GM12892 (cell line): ENCODE data around the gene BRINP2.
A peak's percentile ranks its signal among the peaks of the same experiment; 100 is the strongest.

Experiments used
- DNase-seq: peaks from one replicate; pipeline ENCODE4 v3.0.0; 2011; ENCODE audit not compliant: insufficient read length
- FAIRE-seq: peaks from 2 replicates; lab custom pipeline; 2011; peaks lifted over from hg19 to GRCh38; lab: Jason Lieb, UNC
- POLR2A ChIP-seq: IDR thresholded peaks from 2 replicates; pipeline ENCODE4 v1.6.1; 2011; ENCODE audit warnings: low read depth, low read length, control low read depth
- POLR2AphosphoS5 ChIP-seq: IDR thresholded peaks from 2 replicates; pipeline ENCODE4 v1.6.1; 2011; ENCODE audit warnings: low read depth, low read length, control low read depth
- TAF1 ChIP-seq: IDR thresholded peaks from 2 replicates; pipeline ENCODE4 v1.6.1; 2011; ENCODE audit warnings: low read depth, mild to moderate bottlenecking, control low read depth, low read length, borderline replicate concordance

BRINP2 gene

DNA sequence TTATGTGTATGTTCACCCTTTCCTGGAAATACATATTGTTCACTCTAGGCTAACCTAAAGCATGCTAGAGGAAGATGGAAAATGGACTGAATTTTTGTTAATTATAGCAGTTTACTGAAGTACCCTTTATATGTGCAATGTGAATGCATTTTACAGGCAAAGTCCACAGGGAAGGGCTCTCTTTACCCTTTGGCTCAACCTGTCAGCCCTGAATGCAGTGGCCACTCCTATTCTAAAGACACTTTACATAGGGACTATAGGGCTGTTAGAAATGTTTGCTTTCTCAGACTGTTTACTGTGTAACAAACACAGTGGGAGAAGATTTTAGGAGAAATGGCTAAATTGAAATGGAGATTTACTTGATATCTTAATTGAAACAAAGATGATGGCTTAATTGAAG, 78.5 kb downstream of the BRINP2 start:
- FAIRE-seq (no peak), DNase-seq (no peak)
- no peak for TF ChIP-seq POLR2AphosphoS5
- no peak for TF ChIP-seq POLR2A
- TF ChIP-seq TAF1, result no peak

GRCh38 chr1:177252877-177253276, 82.1 kb downstream of the BRINP2 start:
- DNase-seq (no peak), FAIRE-seq (no peak)
- TF ChIP-seq TAF1 (no peak), POLR2A (no peak), POLR2AphosphoS5 (no peak)

DNA sequence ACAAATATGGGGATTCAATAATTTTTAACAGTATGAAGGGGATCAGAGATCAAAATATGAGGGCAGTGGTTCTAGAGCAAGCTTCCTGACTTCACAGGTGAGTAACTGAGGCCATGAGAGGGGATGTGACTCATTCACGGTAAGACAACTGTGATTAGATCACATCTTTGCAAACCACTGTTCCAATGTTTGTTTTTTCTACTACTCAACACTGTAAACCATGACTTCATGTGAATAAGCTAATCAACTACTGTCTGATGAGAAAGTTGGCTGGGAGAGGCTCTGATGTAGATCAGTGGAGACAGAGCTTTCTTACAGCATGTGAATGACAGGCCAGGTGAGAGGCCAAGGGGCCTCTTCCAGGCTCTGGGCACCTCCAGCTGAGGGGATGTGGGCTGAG, 84.7 kb downstream of the BRINP2 start:
- no peak for DNase-seq
- no peak for FAIRE-seq

GRCh38 chr1:177256153-177257075, 85.7 kb downstream of the BRINP2 start:
- TF ChIP-seq TAF1, result no peak
- FAIRE-seq (no peak), DNase-seq (peak; percentile 6)

More for the DNA sequence above, 84.7 kb downstream of the BRINP2 start:
- TF ChIP-seq TAF1 (no peak), POLR2AphosphoS5 (no peak), POLR2A (no peak)

- no peak for DNase-seq
- FAIRE-seq, result no peak
Measured at GRCh38 chr1:177257128-177257527, 86.4 kb downstream of the BRINP2 start.

DNA sequence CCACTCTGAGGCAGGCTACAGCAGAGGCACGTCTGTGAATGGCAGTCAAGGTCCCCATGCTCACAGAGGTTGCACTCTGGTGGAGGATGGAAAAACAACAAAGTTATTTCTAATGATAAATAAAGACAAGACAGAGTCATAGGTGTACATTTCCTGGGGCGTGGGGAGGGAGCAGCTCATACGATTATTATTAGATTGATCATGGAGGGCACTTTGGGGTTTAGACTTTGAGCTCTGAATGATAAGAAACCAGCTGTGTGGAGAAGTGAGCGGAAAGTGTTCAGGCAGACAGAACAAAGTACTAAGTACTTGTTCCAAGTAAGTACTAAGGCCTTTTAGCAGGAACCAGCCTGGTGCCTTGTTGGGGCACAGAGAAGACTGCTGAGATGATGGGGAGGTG, 86.8 kb downstream of the BRINP2 start:
- TF ChIP-seq POLR2AphosphoS5 (no peak), POLR2A (no peak), TAF1 (no peak)
- DNase-seq (no peak), FAIRE-seq (no peak)

More at GRCh38 chr1:177257128-177257527, 86.4 kb downstream of the BRINP2 start:
- TF ChIP-seq POLR2A (no peak), TAF1 (no peak), POLR2AphosphoS5 (no peak)

DNA sequence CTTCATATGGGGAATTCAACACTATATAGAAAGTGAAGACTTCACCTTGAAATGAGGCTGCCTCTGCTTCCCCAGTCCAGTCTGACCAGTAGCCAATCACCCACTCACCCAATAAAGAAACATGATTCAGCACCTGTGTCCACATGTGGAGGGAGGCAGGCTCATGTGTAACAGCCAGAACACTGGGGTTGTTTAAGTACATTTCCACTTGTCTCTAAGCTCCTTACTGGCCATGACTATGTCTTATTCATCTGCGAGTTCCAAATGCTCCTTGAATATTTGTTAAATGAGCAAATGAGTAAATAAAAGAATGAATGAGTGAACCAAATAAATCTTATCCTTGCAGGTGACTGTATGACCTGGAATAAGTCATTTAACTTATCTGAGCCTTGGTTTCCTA, 100.1 kb downstream of the BRINP2 start:
- no peak for DNase-seq
- TF ChIP-seq POLR2A (no peak), TAF1 (no peak), POLR2AphosphoS5 (no peak)
- no peak for FAIRE-seq

GRCh38 chr1:177273141-177273540, 102.4 kb downstream of the BRINP2 start:
- TF ChIP-seq POLR2AphosphoS5, result no peak
- TF ChIP-seq POLR2A, result no peak
- TF ChIP-seq TAF1, result no peak
- FAIRE-seq (no peak), DNase-seq (no peak)

DNA sequence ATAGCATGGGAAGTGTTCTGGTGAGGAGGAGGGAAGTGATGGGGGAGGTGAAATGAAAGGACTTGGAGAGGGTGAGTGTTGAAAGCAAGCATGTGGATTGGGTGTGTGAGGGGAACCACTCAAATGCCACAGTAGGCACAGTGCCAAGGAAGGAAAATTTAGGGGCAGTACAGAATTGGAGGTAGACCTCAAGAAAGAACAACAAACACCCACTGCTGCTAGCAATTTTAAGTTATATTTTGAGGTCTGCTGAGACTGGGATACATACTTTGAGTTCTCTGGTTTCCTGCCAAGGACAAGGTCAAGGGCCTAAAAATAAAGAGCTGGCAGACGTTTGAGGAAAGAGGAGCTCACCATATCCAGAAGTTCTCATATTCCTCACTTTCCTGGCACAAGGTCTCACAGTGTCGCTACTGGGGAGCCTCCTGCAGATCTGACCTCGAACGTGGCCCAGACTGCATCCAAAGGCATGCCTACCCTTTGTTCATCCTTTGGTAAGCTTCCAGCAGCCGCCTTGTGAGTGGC, 104.0 kb downstream of the BRINP2 start:
- DNase-seq (no peak), FAIRE-seq (no peak)
- no peak for TF ChIP-seq POLR2AphosphoS5
- TF ChIP-seq TAF1, result no peak
- TF ChIP-seq POLR2A, result no peak

- FAIRE-seq (no peak), DNase-seq (no peak)
- TF ChIP-seq POLR2A (no peak), POLR2AphosphoS5 (no peak), TAF1 (no peak)
Measured at GRCh38 chr1:177275736-177276135, 105.0 kb downstream of the BRINP2 start.

- TF ChIP-seq POLR2AphosphoS5 (no peak), POLR2A (no peak), TAF1 (no peak)
- DNase-seq, result no peak
- FAIRE-seq, result no peak
Measured at GRCh38 chr1:177278626-177279390, 108.0 kb downstream of the BRINP2 start.

- FAIRE-seq (no peak), DNase-seq (no peak)
- TF ChIP-seq POLR2A (no peak), TAF1 (no peak), POLR2AphosphoS5 (no peak)
Measured at GRCh38 chr1:177281901-177282300, 111.1 kb downstream of the BRINP2 start.
